Stimulated activated effector memory CD8-positive, alpha-beta T cell treated with anti-CD3 and anti-CD28 coated beads, Interleukin-12 subunit alpha, Interleukin-12 subunit beta, amount 100 ng/mL, for 72 hours (primary cell): ENCODE data around the gene F13A1.

Source experiments
- ATAC-seq: fragments of 150-1000 bp; cut with Tn5 transposase; 2 replicates; pipeline ENCODE4 v1.10.0; 2021
- DNase-seq, 2 donors: peaks; one replicate each; pipeline ENCODE4 v3.0.0; 2021 to 2022; ENCODE audit warnings: low spot score in 2 of 2
- H3K27ac Mint-ChIP-seq: one replicate; pipeline ENCODE4 v1.8.0; 2022; ENCODE audit warnings: mild to moderate bottlenecking, mixed read lengths
- H3K36me3 Mint-ChIP-seq: one replicate; pipeline ENCODE4 v1.8.0; 2022; ENCODE audit warnings: mild to moderate bottlenecking, mixed read lengths
- H3K4me1 Mint-ChIP-seq: one replicate; pipeline ENCODE4 v1.8.0; 2022; ENCODE audit warnings: mixed read lengths
- H3K4me3 Mint-ChIP-seq: one replicate; pipeline ENCODE4 v1.8.0; 2022; ENCODE audit warnings: mild to moderate bottlenecking, mixed read lengths
- H3K9me3 Mint-ChIP-seq: one replicate; pipeline ENCODE4 v1.8.0; 2022; ENCODE audit warnings: mixed read lengths

F13A1 gene

GRCh38 chr6:6284221-6284966, 36.1 kb downstream of the F13A1 start:
- H3K27ac Mint-ChIP-seq: no peak overlapping the region
- H3K4me3 Mint-ChIP-seq: no peak overlapping the region
- ATAC-seq (no peak), DNase-seq (no peak)
- H3K9me3 Mint-ChIP-seq: no peaks in the 10 kb centered on the region
- no peaks in the 10 kb centered on the region for H3K36me3 Mint-ChIP-seq
- no peaks in the 10 kb centered on the region for H3K4me1 Mint-ChIP-seq

- Mint-ChIP-seq H3K9me3 (no peaks in the 10 kb centered on the region), H3K36me3 (no peaks in the 10 kb centered on the region), H3K4me3 (no peak overlapping the region), H3K4me1 (no peaks in the 10 kb centered on the region), H3K27ac (no peak overlapping the region)
- no peak for ATAC-seq
- no peak for DNase-seq
Measured at GRCh38 chr6:6283746-6284145, 36.7 kb downstream of the F13A1 start.

GRCh38 chr6:6282716-6283115, 37.7 kb downstream of the F13A1 start:
- Mint-ChIP-seq H3K36me3 (no peaks in the 10 kb centered on the region), H3K4me3 (no peak overlapping the region), H3K9me3 (no peaks in the 10 kb centered on the region), H3K27ac (no peak overlapping the region), H3K4me1 (no peaks in the 10 kb centered on the region)
- ATAC-seq (no peak), DNase-seq (no peak)

- ATAC-seq: no peak
- Mint-ChIP-seq H3K4me3 (no peak overlapping the region), H3K36me3 (no peaks in the 10 kb centered on the region), H3K9me3 (no peaks in the 10 kb centered on the region), H3K4me1 (no peaks in the 10 kb centered on the region), H3K27ac (no peak overlapping the region)
- no peak for DNase-seq
Measured at GRCh38 chr6:6277413-6277812, 43.0 kb downstream of the F13A1 start.

GRCh38 chr6:6270948-6271535, 49.4 kb downstream of the F13A1 start:
- Mint-ChIP-seq H3K4me1 (no peaks in the 10 kb centered on the region), H3K36me3 (no peaks in the 10 kb centered on the region), H3K4me3 (no peak overlapping the region), H3K9me3 (no peaks in the 10 kb centered on the region), H3K27ac (no peak overlapping the region)
- ATAC-seq: no peak
- no peak for DNase-seq

GRCh38 chr6:6260196-6260722, 60.2 kb downstream of the F13A1 start:
- DNase-seq (no peak), ATAC-seq (no peak)
- Mint-ChIP-seq H3K36me3 (no peaks in the 10 kb centered on the region), H3K4me1 (no peaks in the 10 kb centered on the region), H3K4me3 (no peak overlapping the region), H3K9me3 (no peaks in the 10 kb centered on the region), H3K27ac (no peak overlapping the region)

GRCh38 chr6:6256886-6257285, 63.6 kb downstream of the F13A1 start:
- ATAC-seq (no peak), DNase-seq (no peak)
- Mint-ChIP-seq H3K9me3 (no peaks in the 10 kb centered on the region), H3K36me3 (no peaks in the 10 kb centered on the region), H3K4me3 (no peak overlapping the region), H3K4me1 (no peaks in the 10 kb centered on the region), H3K27ac (no peak overlapping the region)

- no peaks in the 10 kb centered on the region for H3K4me1 Mint-ChIP-seq
- no peak for ATAC-seq
- no peak overlapping the region for H3K27ac Mint-ChIP-seq
- no peak for DNase-seq
- no peaks in the 10 kb centered on the region for H3K36me3 Mint-ChIP-seq
- no peaks in the 10 kb centered on the region for H3K9me3 Mint-ChIP-seq
- H3K4me3 Mint-ChIP-seq: no peak overlapping the region
Measured at GRCh38 chr6:6256259-6256658, 64.2 kb downstream of the F13A1 start.

- no peak for ATAC-seq
- Mint-ChIP-seq H3K4me1 (no peaks in the 10 kb centered on the region), H3K36me3 (no peaks in the 10 kb centered on the region), H3K4me3 (no peak overlapping the region), H3K27ac (no peak overlapping the region), H3K9me3 (no peaks in the 10 kb centered on the region)
- DNase-seq: no peak
Measured at GRCh38 chr6:6251555-6252280, 68.7 kb downstream of the F13A1 start.

- Mint-ChIP-seq H3K4me3 (no peak overlapping the region), H3K27ac (no peak overlapping the region), H3K9me3 (no peaks in the 10 kb centered on the region), H3K36me3 (no peaks in the 10 kb centered on the region), H3K4me1 (no peaks in the 10 kb centered on the region)
- no peak for ATAC-seq
- DNase-seq: no peak
Measured at GRCh38 chr6:6248651-6249050, 71.8 kb downstream of the F13A1 start.

GRCh38 chr6:6246544-6246943, 73.9 kb downstream of the F13A1 start:
- no peaks in the 10 kb centered on the region for H3K4me1 Mint-ChIP-seq

GRCh38 chr6:6244624-6245023, 75.8 kb downstream of the F13A1 start:
- H3K4me1 Mint-ChIP-seq: no peaks in the 10 kb centered on the region
- DNase-seq (no peak), ATAC-seq (no peak)
- H3K27ac Mint-ChIP-seq: no peak overlapping the region
- no peaks in the 10 kb centered on the region for H3K36me3 Mint-ChIP-seq
- no peaks in the 10 kb centered on the region for H3K9me3 Mint-ChIP-seq
- no peak overlapping the region for H3K4me3 Mint-ChIP-seq

More at GRCh38 chr6:6246544-6246943, 73.9 kb downstream of the F13A1 start:
- Mint-ChIP-seq H3K27ac (no peak overlapping the region), H3K4me3 (no peak overlapping the region), H3K9me3 (no peaks in the 10 kb centered on the region), H3K36me3 (no peaks in the 10 kb centered on the region)
- DNase-seq: no peak
- no peak for ATAC-seq

GRCh38 chr6:6243846-6244245, 76.6 kb downstream of the F13A1 start:
- DNase-seq (no peak), ATAC-seq (no peak)
- H3K36me3 Mint-ChIP-seq: no peaks in the 10 kb centered on the region
- H3K4me1 Mint-ChIP-seq: no peaks in the 10 kb centered on the region
- no peaks in the 10 kb centered on the region for H3K9me3 Mint-ChIP-seq
- H3K4me3 Mint-ChIP-seq: no peak overlapping the region
- H3K27ac Mint-ChIP-seq: no peak overlapping the region

GRCh38 chr6:6239598-6240581, 80.6 kb downstream of the F13A1 start:
- no peak overlapping the region for H3K4me3 Mint-ChIP-seq
- no peaks in the 10 kb centered on the region for H3K9me3 Mint-ChIP-seq
- H3K4me1 Mint-ChIP-seq: no peaks in the 10 kb centered on the region
- H3K27ac Mint-ChIP-seq: no peak overlapping the region
- no peaks in the 10 kb centered on the region for H3K36me3 Mint-ChIP-seq
- ATAC-seq (no peak), DNase-seq (no peak)
